BE2C (cell line): Measurements from ENCODE around the gene BTN1A1.

Experiments used
- DNase-seq: peaks from one replicate; pipeline ENCODE4 v3.0.0-alpha.2; 2020
- H3K27me3 ChIP-seq: fragments of 250-450 bp; sonication (Bioruptor Pico); 2 replicates; pipeline ENCODE4 v1.5.1; 2020; ENCODE audit warnings: mild to moderate bottlenecking
- H3K36me3 ChIP-seq: fragments of 250-450 bp; sonication (Bioruptor Pico); 2 replicates; pipeline ENCODE4 v1.5.1; 2020; ENCODE audit warnings: mild to moderate bottlenecking
- H3K4me1 ChIP-seq: fragments of 250-450 bp; sonication (Bioruptor Pico); 2 replicates; pipeline ENCODE4 v1.5.1; 2020
- H3K4me3 ChIP-seq: 2 replicates; pipeline ENCODE4 v1.5.1; 2011; ENCODE audit warnings: low read depth, low read length
- H3K9me3 ChIP-seq: fragments of 250-450 bp; sonication (Bioruptor Pico); 2 replicates; pipeline ENCODE4 v1.5.1; 2020
- CTCF ChIP-seq: IDR thresholded peaks from 2 replicates; pipeline ENCODE4 v1.5.1; 2012; ENCODE audit warnings: mild to moderate bottlenecking, low read depth, low read length

The BTN1A1 gene

GRCh38 chr6:26554697-26555504 is 54.8 kb downstream of the BTN1A1 start:
- Histone ChIP-seq H3K36me3 (no peaks in the 10 kb centered on the region), H3K27me3 (no peaks in the 10 kb centered on the region), H3K9me3 (no peaks in the 10 kb centered on the region), H3K4me3 (peak overlapping the region; percentile 88), H3K4me1 (no peaks in the 10 kb centered on the region)
- TF ChIP-seq CTCF, result no peak
- DNase-seq, result peak; percentile 66

- H3K27me3 ChIP-seq, result no peaks in the 10 kb centered on the region
Observed at GRCh38 chr6:26555505-26556262, 55.6 kb downstream of the BTN1A1 start.

GRCh38 chr6:26556263-26557070 is 56.4 kb downstream of the BTN1A1 start:
- DNase-seq, result peak; percentile 75
- no peak for TF ChIP-seq CTCF
- peak overlapping the region; percentile 88 for H3K4me3 ChIP-seq

More at GRCh38 chr6:26555505-26556262, 55.6 kb downstream of the BTN1A1 start:
- DNase-seq, result peak; percentile 34
- no peak for TF ChIP-seq CTCF
- H3K4me3 ChIP-seq, result peak overlapping the region; percentile 88
- no peaks in the 10 kb centered on the region for H3K9me3 ChIP-seq
- no peaks in the 10 kb centered on the region for H3K4me1 ChIP-seq
- no peaks in the 10 kb centered on the region for H3K36me3 ChIP-seq

More at GRCh38 chr6:26556263-26557070, 56.4 kb downstream of the BTN1A1 start:
- Histone ChIP-seq H3K4me1 (no peaks in the 10 kb centered on the region), H3K27me3 (no peaks in the 10 kb centered on the region), H3K9me3 (no peaks in the 10 kb centered on the region), H3K36me3 (no peaks in the 10 kb centered on the region)
